Activated CD4-positive, alpha-beta T cell treated with anti-CD3 and anti-CD28 coated beads for 1 hour (primary cell): ENCODE data around the gene HMCN1.

Experiments used
- DNase-seq: peaks from one replicate; pipeline ENCODE4 v3.0.0-alpha.2; 2020

HMCN1 gene

DNA sequence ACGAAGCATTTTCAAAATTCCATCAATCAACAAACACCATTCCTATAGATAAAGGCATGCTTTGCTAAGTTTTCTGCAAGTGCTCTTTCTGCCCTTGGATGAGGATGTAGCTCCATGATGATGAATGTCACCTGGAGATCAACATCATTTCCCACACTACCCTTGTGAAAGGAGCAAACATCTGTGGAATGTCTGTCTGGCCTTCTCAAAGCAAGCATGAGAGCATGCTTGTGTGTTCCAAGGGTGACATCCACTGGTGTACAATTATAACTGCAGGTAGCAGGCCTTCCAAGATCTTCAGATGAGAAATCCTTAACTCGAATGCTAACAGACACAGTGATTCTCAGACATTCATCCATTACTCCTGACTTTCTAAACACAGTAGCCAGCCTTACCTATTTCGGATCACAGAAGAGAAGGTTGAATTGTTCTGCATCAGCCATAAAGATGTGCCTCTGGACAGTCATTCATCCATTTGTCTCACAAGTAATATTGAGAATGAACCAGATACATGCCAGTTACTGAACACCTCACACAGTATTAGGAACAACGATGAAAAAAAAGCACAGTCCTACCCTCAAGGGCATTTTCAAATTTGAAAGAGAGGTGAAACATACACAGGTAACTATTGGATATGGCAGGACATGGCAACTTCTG is 478.5 kb downstream of the HMCN1 start:
- DNase-seq, result no peak

DNA sequence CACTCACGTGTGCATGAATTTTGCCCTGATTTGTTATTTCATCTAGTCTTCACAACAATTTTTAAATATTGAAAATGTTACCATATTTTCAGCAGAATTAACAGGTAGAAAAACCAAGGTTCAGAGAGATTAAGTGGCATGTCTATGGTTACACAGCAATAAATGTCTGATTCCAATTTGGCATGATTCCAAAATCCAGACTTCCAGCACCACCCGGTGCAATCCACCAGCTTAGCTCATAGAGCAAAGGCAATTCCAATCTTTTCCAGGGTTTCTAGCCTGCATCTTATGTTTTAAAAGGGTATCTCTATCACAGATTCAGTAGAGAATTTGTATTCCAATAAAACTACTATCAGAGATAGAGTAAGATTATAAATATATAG is 479.0 kb downstream of the HMCN1 start:
- DNase-seq, result no peak

DNA sequence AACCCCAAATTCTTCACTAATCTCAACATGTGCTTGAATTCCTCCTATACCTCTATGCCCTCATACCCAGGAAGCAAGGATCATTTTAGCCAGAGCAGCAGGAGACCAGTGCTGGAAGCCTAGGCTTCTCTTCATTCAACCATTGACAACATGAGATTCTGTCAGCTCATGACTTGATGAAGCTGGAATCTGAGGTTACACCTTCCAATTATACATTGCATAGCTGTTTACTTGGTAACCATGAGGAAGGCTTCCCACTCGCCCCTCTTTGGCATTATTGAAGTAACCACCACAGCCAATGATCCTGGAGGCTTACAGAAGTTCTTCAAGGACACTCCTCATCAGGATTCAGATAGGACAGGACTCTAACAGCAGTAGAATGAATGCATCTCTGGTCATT is 480.6 kb downstream of the HMCN1 start:
- DNase-seq, result no peak

DNA sequence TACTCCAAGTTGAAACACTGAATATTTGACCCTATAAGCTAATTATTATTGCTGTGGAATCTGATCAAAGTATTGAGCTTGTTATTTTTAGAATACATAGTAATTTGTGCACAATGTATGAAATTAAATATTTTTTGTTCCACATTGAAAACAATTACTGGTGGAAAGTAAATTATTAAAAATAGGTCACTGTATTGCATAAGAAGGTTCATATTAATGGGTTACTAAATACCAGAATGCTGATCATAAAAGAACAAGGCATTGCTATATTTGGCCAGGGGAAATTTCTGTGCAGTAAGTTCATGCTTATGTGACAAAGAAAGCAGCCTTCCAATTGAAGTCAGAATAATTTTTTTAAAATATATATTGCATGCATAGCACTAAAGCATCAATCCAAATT is 481.4 kb downstream of the HMCN1 start:
- DNase-seq, result no peak

DNA sequence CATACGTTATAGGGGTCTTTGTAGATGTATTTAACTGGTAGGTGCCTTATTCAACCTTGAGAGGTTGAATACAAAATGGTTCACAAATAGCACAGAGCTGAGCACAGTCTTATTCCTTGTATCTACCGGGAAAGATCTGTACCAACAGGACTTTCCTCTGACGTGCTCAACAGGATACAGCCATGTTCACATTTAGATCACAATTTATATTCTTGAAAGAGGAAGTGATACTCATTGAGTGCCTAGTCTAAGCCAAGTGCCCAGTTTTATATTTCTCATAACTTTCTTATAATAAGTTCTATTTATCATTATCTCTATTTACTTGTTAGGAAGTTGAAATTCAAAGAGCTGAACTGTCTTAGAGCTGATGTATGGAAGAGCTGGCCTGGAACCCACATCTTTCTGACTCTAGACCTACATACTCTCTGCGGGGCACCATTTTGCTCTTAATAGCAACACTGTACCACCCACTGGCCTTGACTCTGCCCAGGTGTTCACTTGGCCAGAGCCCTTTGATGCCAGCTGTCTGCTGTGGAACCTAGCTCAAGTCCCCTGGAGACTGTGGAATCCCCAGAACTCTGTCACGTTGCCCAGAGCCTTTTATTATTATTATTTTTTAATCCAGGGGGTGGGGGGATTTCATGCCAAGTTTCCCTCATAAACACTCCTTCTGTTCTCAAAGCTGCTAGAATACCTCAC is 484.6 kb downstream of the HMCN1 start:
- DNase-seq, result no peak

DNA sequence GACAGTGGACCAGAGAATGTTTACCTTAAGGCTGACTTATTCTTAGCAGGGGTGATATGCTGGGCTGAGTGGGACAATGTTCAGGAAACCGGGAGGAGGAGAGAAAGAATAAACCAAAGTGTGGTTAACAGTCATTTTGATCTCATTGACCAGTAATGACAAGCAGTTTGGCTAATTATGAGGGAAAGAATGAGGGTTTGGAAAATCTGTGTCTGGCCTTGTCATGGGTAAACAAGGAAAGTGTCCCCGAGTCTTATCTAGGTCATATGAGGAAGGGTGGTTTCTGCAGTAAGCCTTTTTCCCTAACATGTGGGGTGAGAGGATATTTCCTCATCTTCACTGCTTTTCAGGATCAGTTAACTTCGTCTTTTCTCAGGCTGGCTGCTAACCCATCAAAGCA is 485.9 kb downstream of the HMCN1 start:
- DNase-seq, result no peak

DNA sequence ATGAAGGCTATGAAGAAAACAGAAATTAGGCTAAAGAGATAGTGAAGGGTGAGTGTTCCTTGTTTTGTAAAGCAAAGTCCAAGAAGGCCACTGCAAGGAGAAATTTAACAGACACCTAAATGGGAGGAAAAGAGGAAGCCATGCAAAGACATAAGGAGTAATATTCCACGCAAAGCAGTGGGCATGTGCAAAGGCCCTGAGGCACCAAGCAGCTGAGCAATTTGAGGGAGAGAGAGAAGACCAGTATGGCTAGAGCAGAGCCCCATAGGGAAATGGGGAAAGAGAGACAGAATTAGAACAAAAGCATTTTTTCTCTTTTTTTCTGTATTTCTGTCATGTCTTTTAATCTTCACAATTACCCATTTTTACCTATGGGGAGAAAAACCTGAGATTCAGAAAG is 486.7 kb downstream of the HMCN1 start:
- no peak for DNase-seq

DNA sequence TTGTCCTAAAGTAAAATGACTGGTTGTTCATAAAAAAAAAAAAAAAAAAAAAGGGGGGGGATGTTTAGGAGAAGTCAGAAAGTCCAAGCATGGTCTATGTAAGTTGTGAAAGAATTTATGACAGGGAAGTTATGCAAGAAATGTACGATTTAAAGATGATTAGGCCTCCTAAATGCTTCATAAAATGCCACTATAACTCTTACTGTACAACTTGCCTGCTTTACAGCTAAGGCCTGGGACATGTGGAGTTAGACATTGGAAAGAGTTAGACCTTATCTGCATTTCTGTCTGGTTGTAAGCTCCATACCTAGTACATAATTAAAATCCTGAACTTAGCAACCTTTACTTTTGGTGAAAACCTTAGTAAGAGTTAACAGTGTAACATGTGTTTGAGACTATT is 490.9 kb downstream of the HMCN1 start:
- no peak for DNase-seq

DNA sequence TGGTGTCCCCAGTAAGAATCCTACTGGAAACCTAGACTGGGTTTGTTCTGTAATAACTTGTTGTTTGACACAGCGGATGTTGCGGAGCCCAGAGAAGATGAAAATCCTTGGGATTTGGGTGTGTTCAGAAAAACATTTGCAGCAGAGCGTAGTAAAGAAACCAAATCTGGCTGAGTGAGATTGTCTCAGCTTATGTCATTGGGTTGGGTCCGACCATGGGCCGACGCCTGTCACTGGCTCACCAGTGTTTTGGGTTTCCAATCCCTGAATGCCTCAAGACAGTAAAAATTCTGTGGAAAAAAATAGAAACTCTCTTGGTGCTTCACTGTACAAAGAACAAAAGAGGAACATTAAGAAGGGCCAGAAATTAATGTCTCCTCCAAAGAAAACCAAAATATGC is 494.6 kb downstream of the HMCN1 start:
- DNase-seq, result no peak

DNA sequence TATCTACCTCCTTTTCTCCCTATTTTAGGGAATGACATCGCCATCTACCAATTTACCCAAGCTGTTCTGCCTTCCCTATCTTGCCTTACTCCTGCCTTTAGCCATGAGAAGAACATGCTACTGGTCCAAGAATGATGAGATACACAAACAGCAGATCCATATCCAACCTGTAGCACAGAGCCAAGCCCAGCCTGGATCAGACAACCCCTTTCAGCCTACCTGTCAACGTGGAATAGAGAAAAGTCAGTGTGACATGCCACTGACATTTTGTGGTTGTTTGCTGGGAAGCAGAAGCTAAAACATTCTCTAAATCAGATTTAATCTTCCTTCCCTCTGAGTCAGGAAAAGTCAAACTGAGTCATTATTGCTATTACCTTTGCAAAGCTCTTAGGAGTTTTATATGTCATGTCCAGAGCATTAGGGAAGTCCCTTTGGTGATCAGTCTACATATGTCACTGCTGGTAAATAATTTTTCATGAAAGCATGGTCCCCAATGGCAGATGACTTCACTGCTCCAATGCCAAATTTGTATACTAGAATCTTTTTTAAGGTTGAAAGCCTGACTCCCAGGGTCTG is 497.8 kb downstream of the HMCN1 start:
- DNase-seq, result no peak

DNA sequence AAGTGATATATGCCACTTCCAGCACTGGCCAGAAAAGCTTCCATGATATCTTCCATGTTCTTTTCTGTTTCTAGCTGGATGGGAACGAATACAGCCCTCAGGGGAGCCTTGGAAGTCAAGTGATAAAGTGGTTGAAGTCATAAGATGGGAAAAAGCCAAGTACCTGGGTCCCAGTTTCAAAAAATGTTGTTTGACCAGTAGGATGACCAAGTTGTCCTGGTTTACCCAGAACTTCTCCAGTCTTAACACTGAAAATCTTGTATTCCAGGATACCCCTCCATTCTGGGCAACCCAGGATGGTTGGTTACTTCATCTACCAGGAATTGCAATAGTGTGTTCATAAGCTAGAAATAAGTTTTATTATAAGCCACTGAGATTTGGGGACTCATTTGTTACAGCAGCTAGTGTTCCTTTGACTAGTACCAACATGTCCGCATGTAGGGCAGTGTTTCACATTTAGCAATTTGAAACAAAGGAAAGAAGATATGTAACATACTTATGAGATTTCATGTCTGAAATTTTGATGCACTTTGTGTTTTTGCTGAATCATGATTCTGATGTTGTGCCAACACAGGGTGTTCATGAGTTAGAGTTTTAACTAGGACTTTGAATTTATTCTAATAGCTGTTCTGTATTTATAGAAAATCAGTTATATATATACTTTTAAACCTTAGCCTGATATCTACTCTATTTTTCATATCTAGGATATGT is 500.9 kb downstream of the HMCN1 start:
- no peak for DNase-seq

DNA sequence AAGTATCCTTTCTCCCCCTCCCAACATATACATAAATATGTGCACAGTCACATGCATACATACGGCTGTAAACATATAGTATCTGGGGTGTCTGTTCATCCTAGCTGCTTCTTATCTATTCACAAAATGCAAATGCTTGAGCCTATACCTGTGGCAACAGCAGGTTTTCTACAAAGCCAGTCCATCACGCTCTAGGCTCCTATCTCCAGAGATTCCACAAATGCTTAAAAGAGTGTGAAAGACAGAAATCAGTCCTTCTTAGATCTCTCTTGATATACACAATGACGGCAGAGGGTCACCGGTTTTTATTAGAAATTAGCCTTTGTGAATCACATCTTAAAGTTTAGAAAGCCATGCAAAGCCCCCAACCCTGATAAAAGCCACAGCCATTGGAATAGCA is 501.5 kb downstream of the HMCN1 start:
- no peak for DNase-seq

DNA sequence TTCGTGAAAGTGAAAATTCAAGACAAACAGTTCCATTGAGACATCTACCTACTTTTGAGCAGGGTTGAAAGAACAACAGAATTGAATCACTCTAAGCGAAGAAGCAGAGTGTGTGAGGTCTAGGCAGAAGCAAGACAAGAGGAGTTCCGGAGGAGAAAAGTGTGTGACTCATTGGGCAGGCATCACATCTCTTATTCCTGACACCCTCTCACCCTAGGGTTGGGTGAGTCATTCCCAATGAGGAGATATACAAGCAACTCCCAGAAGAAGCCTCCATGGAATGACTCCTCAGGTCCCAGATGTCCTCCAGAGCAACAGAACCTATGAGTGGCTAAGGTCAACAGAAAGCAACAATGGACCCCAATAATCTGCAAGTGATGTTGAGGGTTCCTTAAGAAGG is 502.7 kb downstream of the HMCN1 start:
- DNase-seq, result no peak

DNA sequence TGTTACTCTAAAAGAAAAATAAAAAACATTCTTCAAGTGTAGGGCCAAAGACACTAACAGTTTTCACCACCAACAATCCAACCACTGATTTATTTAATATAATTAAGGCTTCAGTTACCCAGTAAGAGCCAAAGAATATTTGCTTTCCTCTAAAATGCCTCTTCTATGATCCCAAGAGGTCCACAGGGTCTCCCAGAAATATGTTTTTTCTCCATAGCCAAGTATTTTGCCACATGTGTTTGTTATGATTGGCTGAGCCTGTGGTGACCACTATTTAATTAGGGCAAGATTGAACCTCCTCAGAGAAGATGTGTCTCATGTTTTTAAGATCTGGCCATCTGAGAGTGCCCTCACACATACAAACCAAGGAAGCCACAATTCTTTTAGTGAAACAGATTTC is 505.0 kb downstream of the HMCN1 start:
- no peak for DNase-seq

DNA sequence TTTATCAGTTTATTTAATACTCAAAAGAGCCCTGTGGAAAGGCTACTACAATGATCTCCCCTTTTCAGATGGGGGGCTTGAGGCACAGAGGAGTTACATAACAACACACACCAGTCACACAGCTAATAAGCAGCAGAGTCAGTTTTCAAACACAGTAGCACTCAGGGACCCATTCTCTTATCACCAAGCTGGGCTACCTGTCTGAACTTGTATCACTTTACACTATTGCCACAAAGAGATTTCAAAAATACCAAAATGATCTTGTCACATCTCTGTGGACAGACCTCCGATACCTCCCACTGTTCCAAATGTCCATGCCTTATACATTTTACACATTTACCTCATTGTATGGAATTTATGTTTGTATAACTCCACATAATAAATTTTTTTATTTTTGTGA is 506.2 kb downstream of the HMCN1 start:
- no peak for DNase-seq
